GM06990 (cell line): ENCODE results near the gene ANKMY1.

ENCODE experiments used
- DNase-seq: peaks from one replicate; pipeline ENCODE4 v3.0.0-alpha.2; 2011; ENCODE audit not compliant: insufficient read length; ENCODE audit errors: extremely low read depth
- H3K27me3 ChIP-seq: replicated peaks from 2 replicates; pipeline ENCODE4 v1.6.0; 2011; ENCODE audit warnings: low read length; ENCODE audit not compliant: control insufficient read depth, insufficient read depth
- H3K36me3 ChIP-seq: 2 replicates; pipeline ENCODE4 v1.5.1; 2011; ENCODE audit warnings: low read length; ENCODE audit not compliant: control insufficient read depth, insufficient read depth
- H3K4me3 ChIP-seq: replicated peaks from 2 replicates; pipeline ENCODE4 v1.5.1; 2011; ENCODE audit warnings: low read depth, mild to moderate bottlenecking, control low read depth, low read length
- CTCF ChIP-seq: IDR thresholded peaks from 2 replicates; pipeline ENCODE4 v1.5.1; 2011; ENCODE audit warnings: low read length, control low read depth, mild to moderate bottlenecking, inconsistent platforms; ENCODE audit not compliant: insufficient read depth, poor library complexity, severe bottlenecking

The ANKMY1 gene

GRCh38 chr2:240482141-240482540 is 75.6 kb downstream of the ANKMY1 start:
- no peak for TF ChIP-seq CTCF
- Histone ChIP-seq H3K4me3 (no peak overlapping the region), H3K27me3 (no peaks in the 10 kb centered on the region), H3K36me3 (no peaks in the 10 kb centered on the region)
- no peak for DNase-seq

- no peak for DNase-seq
- Histone ChIP-seq H3K36me3 (no peaks in the 10 kb centered on the region), H3K27me3 (no peaks in the 10 kb centered on the region), H3K4me3 (no peak overlapping the region)
- no peak for TF ChIP-seq CTCF
Measured at GRCh38 chr2:240481720-240482119, 76.1 kb downstream of the ANKMY1 start.

GRCh38 chr2:240480834-240481623 is 76.8 kb downstream of the ANKMY1 start:
- TF ChIP-seq CTCF = no peak
- Histone ChIP-seq H3K27me3 (no peaks in the 10 kb centered on the region), H3K36me3 (no peaks in the 10 kb centered on the region), H3K4me3 (no peak overlapping the region)
- DNase-seq = peak; percentile 6

GRCh38 chr2:240479111-240479501 is 78.7 kb downstream of the ANKMY1 start:
- DNase-seq = no peak
- Histone ChIP-seq H3K27me3 (no peaks in the 10 kb centered on the region), H3K4me3 (no peak overlapping the region), H3K36me3 (no peaks in the 10 kb centered on the region)
- TF ChIP-seq CTCF = no peak

- Histone ChIP-seq H3K36me3 (no peaks in the 10 kb centered on the region), H3K4me3 (no peak overlapping the region), H3K27me3 (no peaks in the 10 kb centered on the region)
- TF ChIP-seq CTCF = no peak
- peak; percentile 3 for DNase-seq
Measured at GRCh38 chr2:240478346-240479110, 79.3 kb downstream of the ANKMY1 start.
